K562 (cell line): ENCODE measurements around the gene VSIG10L. TPM values are rescaled to one million over a fixed set of nuclear protein-coding genes. Genes with fewer than 3 reads are reported as not detected.
A peak's percentile ranks its signal among the peaks of the same experiment; 100 is the strongest.

ENCODE experiments used
- CBFA2T3 ChIP-seq: fragments of 450-650 bp; IDR thresholded peaks from 2 replicates; pipeline ENCODE4 v1.6.1; 2017
- DMBX1 ChIP-seq: fragments of 250-450 bp; sonication (Bioruptor Pico); IDR thresholded peaks from 2 replicates; pipeline ENCODE4 v1.8.0; 2022; ENCODE audit warnings: inconsistent platforms, mild to moderate bottlenecking, moderate library complexity, borderline replicate concordance
- KAT8 ChIP-seq: fragments of 450-650 bp; IDR thresholded peaks from 2 replicates; pipeline ENCODE4 v1.6.1; 2016; ENCODE audit warnings: low read depth, mild to moderate bottlenecking
- MAFF ChIP-seq: IDR thresholded peaks from 2 replicates; pipeline ENCODE4 v1.6.1; 2012; ENCODE audit warnings: low read length, improper control_type of control experiment
- MAZ ChIP-seq, 2 experiments: fragments of 450-650 bp in 1 of 2; sonication (generic) in 1 of 2; formaldehyde crosslinking; IDR thresholded peaks in 1 of 2; conservative IDR thresholded peaks in 1 of 2; 2 replicates each; pipeline versions ENCODE4 v1.4.0 to v1.5.0; 2020; ENCODE audit warnings: mild to moderate bottlenecking in 1 of 2, missing genetic modification reagents in 1 of 2
- PHB2 ChIP-seq: fragments of 450-650 bp; IDR thresholded peaks from 2 replicates; pipeline ENCODE4 v1.6.1; 2017; ENCODE audit warnings: low read depth
- POLR2B ChIP-seq: fragments of 450-650 bp; IDR thresholded peaks from 2 replicates; pipeline ENCODE4 v1.6.1; 2018; ENCODE audit warnings: low read depth; ENCODE audit not compliant: partially characterized antibody
- RBM39 ChIP-seq: fragments of 200-400 bp; formaldehyde crosslinking; optimal IDR thresholded peaks from 2 replicates; pipeline ENCODE3; 2018; ENCODE audit warnings: low read depth, low read length
- RUNX1 ChIP-seq: sonication (generic); IDR thresholded peaks from 2 replicates; pipeline ENCODE4 v1.6.1; 2016; ENCODE audit warnings: antibody characterized with exemption, low read depth
- SP1 ChIP-seq: sonication (generic); formaldehyde crosslinking; IDR thresholded peaks from 2 replicates; pipeline ENCODE4 v1.8.1; 2022; ENCODE audit warnings: mild to moderate bottlenecking, missing genetic modification reagents
- ZNF3 ChIP-seq: fragments of 250-450 bp; sonication (Bioruptor Pico); IDR thresholded peaks from 2 replicates; pipeline ENCODE4 v1.5.0; 2021; ENCODE audit warnings: mild to moderate bottlenecking, moderate library complexity
- ZNF316 ChIP-seq: fragments of 450-650 bp; IDR thresholded peaks from 2 replicates; pipeline ENCODE4 v1.6.1; 2016
- ZNF75A ChIP-seq: fragments of 450-650 bp; formaldehyde crosslinking; IDR thresholded peaks from 2 replicates; pipeline ENCODE4 v1.4.0; 2020; ENCODE audit warnings: mild to moderate bottlenecking
- polyA plus RNA-seq, 8 experiments: library from polyadenylated mRNA; depleted of rRNA in 4 of 8; stranded (reverse) in 5 of 8; unstranded in 3 of 8; fragments of >200 nt; fragmentation: Nextera tagmentation in 2 of 8; fragmentation: Illumina TruSeq in 1 of 8; extraction: Ambion mirVana in 2 of 8; extraction: Trizol in 1 of 8; gene quantifications; 2 replicates each; pipeline versions ENCODE4 v1.2.1 to v1.2.3, GENCODE V29; 2011 to 2014; ENCODE audit warnings: inconsistent platforms in 1 of 8, missing spikeins in 1 of 8
- total RNA-seq, 7 experiments: library from RNA; depleted of rRNA in 6 of 7; stranded (reverse); fragments of >200 nt in 6 of 7; fragmentation: Illumina TruSeq in 2 of 7; extraction: Trizol in 2 of 7; gene quantifications; 2 replicates each; pipeline versions ENCODE4 v1.2.1 to v1.2.3, GENCODE V29; 2011 to 2021; ENCODE audit warnings: low replicate concordance in 1 of 7
- TF ChIP-seq, protein P1 (sequence below): conservative IDR thresholded peaks from 2 replicates; pipeline ENCODE4 v1.6.1; 2011; ENCODE audit warnings: low read depth, mild to moderate bottlenecking, low read length; ENCODE audit not compliant: control insufficient read depth
- TF ChIP-seq, protein P2 (sequence below): fragments of 250-450 bp; sonication (Bioruptor Pico); IDR thresholded peaks from 2 replicates; pipeline ENCODE4 v1.8.0; 2022; ENCODE audit warnings: moderate library complexity, mild to moderate bottlenecking, inconsistent platforms
- TF ChIP-seq, protein P3 (sequence below): fragments of 250-450 bp; sonication (Bioruptor Pico); IDR thresholded peaks from 2 replicates; pipeline ENCODE4 v1.8.0; 2022; ENCODE audit warnings: moderate library complexity, mild to moderate bottlenecking, inconsistent platforms
- TF ChIP-seq, protein P4 (sequence below): sonication (generic); formaldehyde crosslinking; IDR thresholded peaks from 2 replicates; pipeline ENCODE4 v1.4.0; 2020; ENCODE audit warnings: mild to moderate bottlenecking, missing genetic modification reagents
- TF ChIP-seq, protein P5 (sequence below): fragments of 450-650 bp; IDR thresholded peaks from 2 replicates; pipeline ENCODE4 v1.6.1; 2016; ENCODE audit warnings: mild to moderate bottlenecking

The VSIG10L gene
- total and polyA plus RNA-seq, 9 of the 15 experiments (the other 6 are each of a cell fraction or from before 2014, with no cell fraction given) = 1.1 to 7.6 (median 2.2) TPM

DNA sequence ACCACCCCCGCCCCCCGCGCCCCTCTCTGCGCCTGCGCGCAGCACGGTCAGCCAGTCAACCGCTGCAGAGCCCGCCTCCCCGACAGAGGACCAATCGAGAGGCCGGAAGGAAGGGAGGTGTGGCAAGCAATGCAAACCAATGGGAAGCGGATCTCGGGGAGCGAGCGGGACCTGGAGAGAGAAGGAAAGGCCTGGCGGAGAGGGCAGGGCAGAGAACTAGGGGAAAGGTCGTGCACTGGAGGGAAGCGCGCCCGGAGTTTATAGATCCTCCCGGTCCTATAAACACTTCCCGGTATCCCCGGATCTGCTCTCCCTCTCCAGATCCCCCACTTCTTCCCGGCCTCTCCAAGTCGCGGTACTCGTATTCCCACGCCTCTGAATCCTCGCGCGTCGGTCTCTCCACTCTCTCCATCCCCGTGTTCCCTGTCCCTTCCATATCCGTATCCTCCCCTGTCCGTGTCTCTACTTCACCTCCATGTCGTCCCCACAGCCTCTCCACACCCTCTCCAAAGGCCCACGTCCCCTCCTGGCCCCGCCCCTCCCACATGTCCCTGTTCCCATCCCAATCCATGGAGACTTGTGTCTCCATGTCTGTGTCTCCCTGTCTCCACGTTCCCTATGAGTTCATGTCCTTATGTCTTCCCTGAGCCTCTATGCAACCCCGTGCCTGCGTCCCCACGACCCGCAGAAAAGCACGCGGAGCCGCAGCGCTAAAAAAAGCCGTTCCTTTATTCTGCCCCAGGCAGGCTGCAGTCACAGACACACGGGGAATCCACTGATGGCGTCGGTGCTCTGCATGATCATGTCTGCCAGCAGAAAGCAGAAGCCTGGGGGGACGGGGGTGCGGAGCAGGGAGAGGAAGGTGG is 24.7 kb upstream of the VSIG10L start (continued):
- no peak for TF ChIP-seq KAT8
- no peak for TF ChIP-seq ZNF75A (CRISPR knock-in tag)
- no peak for TF ChIP-seq DMBX1 (CRISPR knock-in tag)
- no peak for TF ChIP-seq CBFA2T3
- peak; percentile 27 for TF ChIP-seq RBM39
- no peak for TF ChIP-seq ZNF3 (CRISPR knock-in tag)
- TF ChIP-seq SP1 (CRISPR knock-in tag) = no peak; the same call in 1 of the 2 replicates
- TF ChIP-seq, protein P1, sequence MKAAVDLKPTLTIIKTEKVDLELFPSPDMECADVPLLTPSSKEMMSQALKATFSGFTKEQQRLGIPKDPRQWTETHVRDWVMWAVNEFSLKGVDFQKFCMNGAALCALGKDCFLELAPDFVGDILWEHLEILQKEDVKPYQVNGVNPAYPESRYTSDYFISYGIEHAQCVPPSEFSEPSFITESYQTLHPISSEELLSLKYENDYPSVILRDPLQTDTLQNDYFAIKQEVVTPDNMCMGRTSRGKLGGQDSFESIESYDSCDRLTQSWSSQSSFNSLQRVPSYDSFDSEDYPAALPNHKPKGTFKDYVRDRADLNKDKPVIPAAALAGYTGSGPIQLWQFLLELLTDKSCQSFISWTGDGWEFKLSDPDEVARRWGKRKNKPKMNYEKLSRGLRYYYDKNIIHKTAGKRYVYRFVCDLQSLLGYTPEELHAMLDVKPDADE = no peak
- peak; percentile 26; the same call in 1 of the 2 replicates for TF ChIP-seq ZNF316
- peak; percentile 91 for TF ChIP-seq POLR2B
- 0 out of 4 replicates have a peak, but pooled peaks have one; percentile 14 to 19 for TF ChIP-seq MAZ (CRISPR knock-in tag; conservative IDR thresholded peaks at IDR 0.05 in 1 of 2, IDR thresholded peaks at IDR 0.05 in 1 of 2)
- TF ChIP-seq MAFF = no peak
- no peak for TF ChIP-seq RUNX1
- TF ChIP-seq, protein P2, sequence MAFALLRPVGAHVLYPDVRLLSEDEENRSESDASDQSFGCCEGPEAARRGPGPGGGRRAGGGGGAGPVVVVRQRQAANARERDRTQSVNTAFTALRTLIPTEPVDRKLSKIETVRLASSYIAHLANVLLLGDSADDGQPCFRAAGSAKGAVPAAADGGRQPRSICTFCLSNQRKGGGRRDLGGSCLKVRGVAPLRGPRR = no peak
- TF ChIP-seq, protein P3, sequence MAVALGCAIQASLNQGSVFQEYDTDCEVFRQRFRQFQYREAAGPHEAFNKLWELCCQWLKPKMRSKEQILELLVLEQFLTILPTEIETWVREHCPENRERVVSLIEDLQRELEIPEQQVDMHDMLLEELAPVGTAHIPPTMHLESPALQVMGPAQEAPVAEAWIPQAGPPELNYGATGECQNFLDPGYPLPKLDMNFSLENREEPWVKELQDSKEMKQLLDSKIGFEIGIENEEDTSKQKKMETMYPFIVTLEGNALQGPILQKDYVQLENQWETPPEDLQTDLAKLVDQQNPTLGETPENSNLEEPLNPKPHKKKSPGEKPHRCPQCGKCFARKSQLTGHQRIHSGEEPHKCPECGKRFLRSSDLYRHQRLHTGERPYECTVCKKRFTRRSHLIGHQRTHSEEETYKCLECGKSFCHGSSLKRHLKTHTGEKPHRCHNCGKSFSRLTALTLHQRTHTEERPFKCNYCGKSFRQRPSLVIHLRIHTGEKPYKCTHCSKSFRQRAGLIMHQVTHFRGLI = no peak
- TF ChIP-seq, protein P4, sequence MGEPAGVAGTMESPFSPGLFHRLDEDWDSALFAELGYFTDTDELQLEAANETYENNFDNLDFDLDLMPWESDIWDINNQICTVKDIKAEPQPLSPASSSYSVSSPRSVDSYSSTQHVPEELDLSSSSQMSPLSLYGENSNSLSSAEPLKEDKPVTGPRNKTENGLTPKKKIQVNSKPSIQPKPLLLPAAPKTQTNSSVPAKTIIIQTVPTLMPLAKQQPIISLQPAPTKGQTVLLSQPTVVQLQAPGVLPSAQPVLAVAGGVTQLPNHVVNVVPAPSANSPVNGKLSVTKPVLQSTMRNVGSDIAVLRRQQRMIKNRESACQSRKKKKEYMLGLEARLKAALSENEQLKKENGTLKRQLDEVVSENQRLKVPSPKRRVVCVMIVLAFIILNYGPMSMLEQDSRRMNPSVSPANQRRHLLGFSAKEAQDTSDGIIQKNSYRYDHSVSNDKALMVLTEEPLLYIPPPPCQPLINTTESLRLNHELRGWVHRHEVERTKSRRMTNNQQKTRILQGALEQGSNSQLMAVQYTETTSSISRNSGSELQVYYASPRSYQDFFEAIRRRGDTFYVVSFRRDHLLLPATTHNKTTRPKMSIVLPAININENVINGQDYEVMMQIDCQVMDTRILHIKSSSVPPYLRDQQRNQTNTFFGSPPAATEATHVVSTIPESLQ (CRISPR knock-in tag) = peak; percentile 68; the same call in 1 of the 2 replicates
- TF ChIP-seq, protein P5, sequence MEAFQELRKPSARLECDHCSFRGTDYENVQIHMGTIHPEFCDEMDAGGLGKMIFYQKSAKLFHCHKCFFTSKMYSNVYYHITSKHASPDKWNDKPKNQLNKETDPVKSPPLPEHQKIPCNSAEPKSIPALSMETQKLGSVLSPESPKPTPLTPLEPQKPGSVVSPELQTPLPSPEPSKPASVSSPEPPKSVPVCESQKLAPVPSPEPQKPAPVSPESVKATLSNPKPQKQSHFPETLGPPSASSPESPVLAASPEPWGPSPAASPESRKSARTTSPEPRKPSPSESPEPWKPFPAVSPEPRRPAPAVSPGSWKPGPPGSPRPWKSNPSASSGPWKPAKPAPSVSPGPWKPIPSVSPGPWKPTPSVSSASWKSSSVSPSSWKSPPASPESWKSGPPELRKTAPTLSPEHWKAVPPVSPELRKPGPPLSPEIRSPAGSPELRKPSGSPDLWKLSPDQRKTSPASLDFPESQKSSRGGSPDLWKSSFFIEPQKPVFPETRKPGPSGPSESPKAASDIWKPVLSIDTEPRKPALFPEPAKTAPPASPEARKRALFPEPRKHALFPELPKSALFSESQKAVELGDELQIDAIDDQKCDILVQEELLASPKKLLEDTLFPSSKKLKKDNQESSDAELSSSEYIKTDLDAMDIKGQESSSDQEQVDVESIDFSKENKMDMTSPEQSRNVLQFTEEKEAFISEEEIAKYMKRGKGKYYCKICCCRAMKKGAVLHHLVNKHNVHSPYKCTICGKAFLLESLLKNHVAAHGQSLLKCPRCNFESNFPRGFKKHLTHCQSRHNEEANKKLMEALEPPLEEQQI = no peak
- peak; percentile 68; the same call in 1 of the 2 replicates for TF ChIP-seq PHB2
